CD4-positive, alpha-beta T cell (primary cell): ENCODE data around the gene BICRA. TPM values are rescaled to one million over a fixed set of nuclear protein-coding genes. Genes with fewer than 3 reads are reported as not detected.
A peak's percentile ranks its signal among the peaks of the same experiment; 100 is the strongest.
"Not testable (repeated sequence)": the region's sequence is repeated elsewhere in the genome, so short reads cannot be mapped to it uniquely, and the experiment has no call there.

Source experiments
- ATAC-seq: fragments of 200-7000 bp; cut with Tn5 transposase; one replicate; pipeline ENCODE4 v1.10.0; 2022; ENCODE audit warnings: mild to moderate bottlenecking; ENCODE audit not compliant: poor library complexity
- CTCF ChIA-PET: fragments of 350-600 bp; sonication (Branson Sonifier 250); formaldehyde crosslinking; loops from one replicate; lab custom pipeline; 2021; ENCODE audit warnings: antibody characterized with exemption, inconsistent platforms; lab: Charles Lee
- POLR2A ChIA-PET: fragments of 350-600 bp; sonication (Branson Sonifier 250); formaldehyde crosslinking; loops from one replicate; lab custom pipeline; 2021; ENCODE audit warnings: antibody characterized with exemption, inconsistent platforms; lab: Charles Lee
- DNase-seq, 14 experiments: peaks; one replicate each; pipeline ENCODE4 v3.0.0-alpha.2; 2013 to 2020; ENCODE audit warnings: mixed read lengths in 2 of 14
- H3K27ac ChIP-seq, 2 donors: one replicate each; pipeline versions ENCODE4 v1.5.1 to v1.7.0; 2013; ENCODE audit warnings: low read length in 2 of 2, low read depth in 1 of 2, mild to moderate bottlenecking in 1 of 2
- H3K27me3 ChIP-seq, 2 experiments: 1 replicate in 1 of 2; 2 replicates in 1 of 2; pipeline versions ENCODE4 v1.6.1 to v1.7.0; 2013; ENCODE audit warnings: low read length in 2 of 2, control low read depth in 1 of 2, mild to moderate bottlenecking in 1 of 2, moderate library complexity in 1 of 2; ENCODE audit not compliant: insufficient read depth in 2 of 2, control insufficient read depth in 1 of 2
- H3K36me3 ChIP-seq: one replicate; pipeline ENCODE4 v1.6.1; 2013; ENCODE audit warnings: low read length, control low read depth; ENCODE audit not compliant: insufficient read depth
- H3K4me1 ChIP-seq: one replicate; pipeline ENCODE4 v1.6.1; 2013; ENCODE audit warnings: low read length, control low read depth; ENCODE audit not compliant: insufficient read depth
- H3K4me3 ChIP-seq: one replicate; pipeline ENCODE4 v1.5.1; 2013; ENCODE audit warnings: mild to moderate bottlenecking, low read length, moderate library complexity
- H3K9me3 ChIP-seq, 2 experiments: 1 replicate in 1 of 2; 2 replicates in 1 of 2; pipeline versions ENCODE4 v1.6.1 to v1.7.0; 2013; ENCODE audit warnings: low read length in 2 of 2, mild to moderate bottlenecking in 2 of 2, control low read depth in 1 of 2, moderate library complexity in 1 of 2; ENCODE audit not compliant: control insufficient read depth in 1 of 2, insufficient read depth in 1 of 2
- H3K27ac Mint-ChIP-seq: one replicate; pipeline ENCODE4 v1.8.0; 2020; ENCODE audit warnings: mixed read lengths
- H3K27me3 Mint-ChIP-seq: one replicate; pipeline ENCODE4 v1.8.0; 2021; ENCODE audit warnings: mixed read lengths
- H3K36me3 Mint-ChIP-seq: one replicate; pipeline ENCODE4 v1.8.0; 2021; ENCODE audit warnings: low read depth, mixed read lengths
- H3K4me1 Mint-ChIP-seq: one replicate; pipeline ENCODE4 v1.8.0; 2021; ENCODE audit warnings: low read depth, mixed read lengths
- H3K4me3 Mint-ChIP-seq: one replicate; pipeline ENCODE4 v1.8.0; 2020; ENCODE audit warnings: mild to moderate bottlenecking, mixed read lengths
- H3K9me3 Mint-ChIP-seq: one replicate; pipeline ENCODE4 v1.8.0; 2020; ENCODE audit warnings: mixed read lengths
- intact Hi-C, 2 experiments: fragments of 100-400 bp; cut with DNase I in 1 of 2; cut with micrococcal nuclease in 1 of 2; formaldehyde crosslinking; loops; one replicate each; pipeline versions ENCODE4 v1.15.1 to v1.9.0; 2023 to 2025; cut with DNase I, micrococcal nuclease
- total RNA-seq, 174 experiments: library from RNA in 2 of 174; stranded (reverse) in 2 of 174; gene quantifications; one replicate each; pipeline ENCODE4 v1.2.3 and lab custom pipeline; 2021 to 2026
- TF ChIP-seq, protein P1 (sequence below): fragments of 200-600 bp; IDR thresholded peaks from one replicate; pipeline ENCODE4 v1.8.0; 2022; ENCODE audit warnings: antibody characterized with exemption, mild to moderate bottlenecking

The BICRA gene
- total RNA-seq, 2 experiments from 2014 or later, result 21.2 to 22.0 TPM

- DNase-seq, result no peak
- ChIA-PET POLR2A (no interaction called here), CTCF (interaction anchor here (1.6 kb wide), 1 partner anchor 118 kb away, joined by 5 read pairs; the partner anchor contains the start of gene NAPA)
- H3K4me3 Mint-ChIP-seq, result no peak overlapping the region
- ATAC-seq, result no peak
- no peak overlapping the region for H3K27ac Mint-ChIP-seq
- peaks cover 13% of the 10 kb centered on the region for H3K36me3 ChIP-seq
- peaks cover 12% of the 10 kb centered on the region for H3K4me1 ChIP-seq
- H3K36me3 Mint-ChIP-seq, result peaks cover 33% of the 10 kb centered on the region
- no peaks in the 10 kb centered on the region for H3K27me3 ChIP-seq
- TF ChIP-seq, protein P1, sequence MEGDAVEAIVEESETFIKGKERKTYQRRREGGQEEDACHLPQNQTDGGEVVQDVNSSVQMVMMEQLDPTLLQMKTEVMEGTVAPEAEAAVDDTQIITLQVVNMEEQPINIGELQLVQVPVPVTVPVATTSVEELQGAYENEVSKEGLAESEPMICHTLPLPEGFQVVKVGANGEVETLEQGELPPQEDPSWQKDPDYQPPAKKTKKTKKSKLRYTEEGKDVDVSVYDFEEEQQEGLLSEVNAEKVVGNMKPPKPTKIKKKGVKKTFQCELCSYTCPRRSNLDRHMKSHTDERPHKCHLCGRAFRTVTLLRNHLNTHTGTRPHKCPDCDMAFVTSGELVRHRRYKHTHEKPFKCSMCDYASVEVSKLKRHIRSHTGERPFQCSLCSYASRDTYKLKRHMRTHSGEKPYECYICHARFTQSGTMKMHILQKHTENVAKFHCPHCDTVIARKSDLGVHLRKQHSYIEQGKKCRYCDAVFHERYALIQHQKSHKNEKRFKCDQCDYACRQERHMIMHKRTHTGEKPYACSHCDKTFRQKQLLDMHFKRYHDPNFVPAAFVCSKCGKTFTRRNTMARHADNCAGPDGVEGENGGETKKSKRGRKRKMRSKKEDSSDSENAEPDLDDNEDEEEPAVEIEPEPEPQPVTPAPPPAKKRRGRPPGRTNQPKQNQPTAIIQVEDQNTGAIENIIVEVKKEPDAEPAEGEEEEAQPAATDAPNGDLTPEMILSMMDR, result no peak
- no peaks in the 10 kb centered on the region for H3K27me3 Mint-ChIP-seq
- H3K27ac ChIP-seq, result no peak overlapping the region
- no peak overlapping the region for H3K4me3 ChIP-seq
- no peaks in the 10 kb centered on the region for H3K9me3 ChIP-seq
- intact Hi-C loops, result no loop called here
- peaks cover 37% of the 10 kb centered on the region for H3K4me1 Mint-ChIP-seq
- H3K9me3 Mint-ChIP-seq, result no peaks in the 10 kb centered on the region
Measured at GRCh38 chr19:47633517-47633916, 24.6 kb downstream of the BICRA start.

DNA sequence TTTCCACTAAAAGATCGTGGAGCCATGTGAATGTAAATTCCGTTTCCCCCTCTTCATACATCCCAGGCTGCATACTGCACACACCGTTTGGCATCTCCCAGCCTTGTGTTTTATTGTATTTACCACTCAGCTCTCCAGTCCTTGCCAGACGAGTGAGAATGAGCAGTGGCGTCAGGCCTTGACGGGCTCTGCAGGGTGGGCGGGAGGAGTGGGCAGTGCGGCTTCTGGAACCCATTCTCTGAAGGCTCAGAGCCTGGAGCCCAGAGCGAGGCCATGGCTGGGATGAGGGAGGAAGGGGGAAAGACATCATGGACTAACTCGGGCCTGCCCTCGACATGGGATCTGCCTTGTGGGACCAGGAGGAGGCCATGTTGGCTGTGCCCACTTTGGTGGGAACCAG is 25.1 kb downstream of the BICRA start:
- Histone ChIP-seq H3K36me3 (peaks cover 13% of the 10 kb centered on the region), H3K4me1 (peaks cover 12% of the 10 kb centered on the region), H3K27ac (no peak overlapping the region), H3K27me3 (no peaks in the 10 kb centered on the region), H3K9me3 (no peaks in the 10 kb centered on the region), H3K4me3 (no peak overlapping the region)
- Mint-ChIP-seq H3K36me3 (peaks cover 28% of the 10 kb centered on the region), H3K9me3 (no peaks in the 10 kb centered on the region), H3K4me1 (peaks cover 37% of the 10 kb centered on the region), H3K27me3 (no peaks in the 10 kb centered on the region), H3K4me3 (no peak overlapping the region), H3K27ac (no peak overlapping the region)
- CTCF ChIA-PET, result interaction anchor here (1.6 kb wide), 1 partner anchor 119 kb away, joined by 5 read pairs; the partner anchor contains the start of gene NAPA
- intact Hi-C loops, result no loop called here
- DNase-seq, result no peak
- POLR2A ChIA-PET, result no interaction called here
- TF ChIP-seq, protein P1, result no peak
- no peak for ATAC-seq

DNA sequence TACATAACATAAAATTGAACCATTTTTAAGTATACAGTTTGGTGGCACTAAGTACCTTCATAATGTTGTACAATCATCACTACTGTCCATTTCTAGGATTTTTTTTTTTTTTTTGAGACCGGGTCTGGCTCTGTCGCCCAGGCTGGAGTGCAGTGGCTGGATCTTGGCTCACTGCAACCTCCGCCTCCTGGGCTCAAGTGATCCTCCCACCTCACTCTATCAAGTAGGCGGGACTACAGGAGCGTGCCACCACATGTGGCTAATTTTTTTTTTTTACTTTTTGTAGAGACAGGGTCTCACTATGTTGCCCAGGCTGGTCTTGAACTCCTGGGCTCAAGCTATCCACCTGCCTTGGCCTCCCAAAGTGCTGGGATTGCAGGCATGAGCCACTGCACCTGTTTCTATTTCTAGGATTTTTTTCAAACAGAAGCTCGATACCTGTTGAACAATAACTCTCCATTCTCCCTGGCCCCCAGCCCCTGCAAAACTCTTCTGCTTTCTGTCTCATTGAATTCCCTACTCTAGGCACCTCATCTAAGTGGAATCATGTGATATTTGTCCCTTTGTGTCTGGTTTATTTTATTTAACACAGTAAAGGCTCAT is 26.3 kb downstream of the BICRA start:
- H3K27me3 Mint-ChIP-seq, H3K4me3 Mint-ChIP-seq, intact Hi-C loops, ATAC-seq, H3K4me3 ChIP-seq, H3K9me3 Mint-ChIP-seq, H3K27ac ChIP-seq, H3K27me3 ChIP-seq, DNase-seq, H3K9me3 ChIP-seq, POLR2A ChIA-PET: not testable (repeated sequence)
- H3K4me1 Mint-ChIP-seq, result peaks cover 32% of the 10 kb centered on the region
- Histone ChIP-seq H3K4me1 (peaks cover 12% of the 10 kb centered on the region), H3K36me3 (peaks cover 13% of the 10 kb centered on the region)
- CTCF ChIA-PET, result interaction anchor here (1.6 kb wide), 1 partner anchor 120 kb away, joined by 5 read pairs; the partner anchor contains the start of gene NAPA
- peak overlapping the region; percentile 9 for H3K27ac Mint-ChIP-seq
- peaks cover 26% of the 10 kb centered on the region for H3K36me3 Mint-ChIP-seq

GRCh38 chr19:47637550-47637949 is 28.6 kb downstream of the BICRA start:
- Mint-ChIP-seq H3K4me1 (peaks cover 34% of the 10 kb centered on the region), H3K27ac (no peak overlapping the region), H3K27me3 (no peaks in the 10 kb centered on the region), H3K36me3 (peaks cover 13% of the 10 kb centered on the region), H3K4me3 (no peak overlapping the region), H3K9me3 (no peaks in the 10 kb centered on the region)
- H3K9me3 ChIP-seq, result no peaks in the 10 kb centered on the region
- H3K27ac ChIP-seq, result no peak overlapping the region
- intact Hi-C loops, result no loop called here
- H3K4me1 ChIP-seq, result peaks cover 10% of the 10 kb centered on the region
- no peaks in the 10 kb centered on the region for H3K27me3 ChIP-seq
- H3K36me3 ChIP-seq, result peaks cover 5% of the 10 kb centered on the region
- ATAC-seq, result no peak
- POLR2A ChIA-PET, result no interaction called here
- H3K4me3 ChIP-seq, result no peak overlapping the region
- no peak for DNase-seq
- TF ChIP-seq, protein P1, result no peak
- CTCF ChIA-PET, result no interaction called here
